HUES6 (cell line): Measurements from ENCODE around the gene ZBED3.
"Not testable (repeated sequence)": the region's sequence is repeated elsewhere in the genome, so short reads cannot be mapped to it uniquely, and the experiment has no call there.

Experiments
- H3K27ac ChIP-seq: 2 replicates; pipeline ENCODE4 v1.7.0; 2013; ENCODE audit warnings: low read depth, mild to moderate bottlenecking, low read length, inconsistent platforms
- H3K27me3 ChIP-seq: 2 replicates; pipeline ENCODE4 v1.6.1; 2013; ENCODE audit warnings: low read length; ENCODE audit not compliant: control insufficient read depth, insufficient read depth
- H3K36me3 ChIP-seq: 2 replicates; pipeline ENCODE4 v1.6.1; 2013; ENCODE audit warnings: low read length; ENCODE audit not compliant: control insufficient read depth, insufficient read depth
- H3K4me1 ChIP-seq: 2 replicates; pipeline ENCODE4 v1.6.1; 2013; ENCODE audit warnings: low read length; ENCODE audit not compliant: control insufficient read depth, insufficient read depth
- H3K4me3 ChIP-seq: 2 replicates; pipeline ENCODE4 v1.5.1; 2013; ENCODE audit warnings: low read depth, low read length
- H3K9ac ChIP-seq: one replicate; pipeline ENCODE4 v1.6.1; 2013; ENCODE audit warnings: mild to moderate bottlenecking, low read length
- H3K9me3 ChIP-seq: 2 replicates; pipeline ENCODE4 v1.6.1; 2013; ENCODE audit warnings: low read depth, low read length; ENCODE audit not compliant: control insufficient read depth, insufficient read depth

ZBED3 gene

DNA sequence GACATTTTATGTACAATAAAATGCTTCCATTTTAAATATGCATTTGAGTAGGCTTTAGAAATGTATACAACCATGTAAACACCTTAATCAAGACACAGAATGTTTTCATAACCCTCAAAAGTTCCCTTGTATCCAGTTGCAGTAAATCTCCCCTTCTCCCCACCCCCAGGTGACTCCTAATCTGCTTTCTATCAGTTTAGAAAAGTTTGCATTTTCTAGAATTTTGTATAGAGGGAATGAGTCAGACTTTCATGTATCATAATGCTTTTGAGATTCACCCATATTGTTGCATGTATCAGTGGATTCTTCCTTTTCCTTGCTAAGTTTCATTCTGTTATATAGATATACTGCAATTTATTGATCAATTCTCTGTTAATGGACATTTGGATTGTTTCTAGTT, 17.7 kb upstream of the ZBED3 start:
- Histone ChIP-seq H3K4me1 (no peaks in the 10 kb centered on the region), H3K27me3 (no peaks in the 10 kb centered on the region), H3K9ac (no peak overlapping the region), H3K36me3 (no peaks in the 10 kb centered on the region), H3K9me3 (no peaks in the 10 kb centered on the region), H3K4me3 (no peak overlapping the region), H3K27ac (no peak overlapping the region)

DNA sequence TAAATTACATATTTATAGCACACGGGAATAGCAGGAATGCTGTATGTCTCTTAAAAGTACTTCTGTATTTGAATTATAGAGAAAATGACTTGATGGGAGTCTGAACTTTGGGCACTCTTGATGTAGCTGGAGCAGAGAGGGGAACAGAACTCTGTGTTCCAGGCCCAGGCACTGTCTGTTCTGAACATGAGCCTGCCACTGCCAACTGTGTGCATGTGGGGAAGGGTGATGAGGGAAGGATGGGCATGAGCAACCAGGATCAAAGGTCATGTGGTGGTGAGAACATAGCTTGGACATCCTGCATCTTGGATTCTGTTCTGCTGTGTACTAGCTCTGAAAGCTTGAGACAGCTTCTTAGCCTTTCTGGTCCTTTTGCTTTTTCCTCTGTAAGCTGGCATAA, 16.4 kb upstream of the ZBED3 start:
- no peaks in the 10 kb centered on the region for H3K9me3 ChIP-seq
- H3K27ac ChIP-seq = no peak overlapping the region
- no peaks in the 10 kb centered on the region for H3K4me1 ChIP-seq
- no peaks in the 10 kb centered on the region for H3K27me3 ChIP-seq
- H3K9ac ChIP-seq = no peak overlapping the region
- H3K36me3 ChIP-seq = no peaks in the 10 kb centered on the region
- H3K4me3 ChIP-seq = no peak overlapping the region

DNA sequence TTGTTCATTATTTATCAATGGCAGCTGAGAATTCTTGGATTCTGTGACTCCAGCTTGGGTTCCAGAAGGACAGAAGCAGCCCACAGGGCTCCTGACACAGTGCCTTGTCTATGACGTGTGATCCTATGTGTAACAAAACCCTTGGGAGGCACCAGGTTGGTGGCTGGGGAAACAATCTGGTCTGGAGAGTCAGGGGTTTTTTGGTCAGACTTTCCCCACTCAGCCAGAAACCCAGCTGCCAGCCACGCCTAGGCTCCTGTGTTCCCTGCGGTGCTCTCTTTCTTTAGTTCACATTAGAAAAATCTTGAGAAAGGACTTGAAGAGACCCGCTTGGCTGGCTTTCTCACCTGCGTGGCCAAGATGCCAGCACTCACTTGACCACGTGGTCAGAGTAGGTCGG, 15.5 kb upstream of the ZBED3 start:
- no peaks in the 10 kb centered on the region for H3K4me1 ChIP-seq
- H3K4me3 ChIP-seq = no peak overlapping the region
- no peaks in the 10 kb centered on the region for H3K36me3 ChIP-seq
- no peak overlapping the region for H3K9ac ChIP-seq
- H3K27me3 ChIP-seq = no peaks in the 10 kb centered on the region
- H3K27ac ChIP-seq = no peak overlapping the region
- no peaks in the 10 kb centered on the region for H3K9me3 ChIP-seq

DNA sequence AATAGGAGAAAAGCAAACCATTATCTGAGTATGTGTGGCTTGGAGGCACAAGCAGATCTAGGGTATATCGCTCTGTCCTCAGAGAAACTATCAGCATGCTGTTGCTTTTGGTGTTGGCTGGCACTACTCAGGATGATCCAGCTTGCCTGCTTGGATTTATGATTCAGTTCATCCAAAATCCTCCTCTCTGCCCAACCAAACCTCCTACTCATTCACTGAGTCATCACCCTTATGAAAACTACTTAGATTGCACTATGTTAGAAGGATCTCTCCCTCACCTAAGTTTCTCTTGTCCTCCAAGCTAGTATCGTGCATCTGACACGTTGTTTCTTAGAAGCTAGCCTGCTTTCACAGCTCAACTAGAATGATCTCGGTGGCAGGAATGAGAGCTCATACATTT, 14.2 kb upstream of the ZBED3 start:
- Histone ChIP-seq H3K4me3 (no peak overlapping the region), H3K27ac (no peak overlapping the region), H3K9ac (no peak overlapping the region), H3K36me3 (no peaks in the 10 kb centered on the region), H3K4me1 (no peaks in the 10 kb centered on the region), H3K9me3 (no peaks in the 10 kb centered on the region), H3K27me3 (no peaks in the 10 kb centered on the region)

DNA sequence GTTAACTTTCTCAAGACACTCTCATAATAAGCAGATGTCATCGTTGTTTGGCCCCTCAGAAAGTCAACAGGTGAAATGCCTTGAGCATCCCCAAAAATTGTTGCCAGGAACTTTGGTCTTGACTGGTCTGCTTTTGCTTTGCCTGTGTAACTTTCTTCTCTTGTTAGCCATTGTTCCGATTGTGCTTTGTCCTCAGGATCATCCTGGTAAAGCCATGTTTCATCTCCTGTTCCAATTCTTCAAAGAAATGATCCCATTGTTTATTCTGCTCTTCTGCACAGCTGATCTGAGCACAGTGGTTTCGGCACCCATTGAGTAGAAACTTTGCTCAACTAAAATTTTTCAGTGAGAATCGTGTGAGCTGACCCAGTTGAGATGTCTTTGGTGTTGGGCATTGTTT, 8.1 kb upstream of the ZBED3 start:
- Histone ChIP-seq H3K9ac (no peak overlapping the region), H3K36me3 (no peaks in the 10 kb centered on the region; the same call in 1 of the 2 replicates), H3K4me1 (no peaks in the 10 kb centered on the region), H3K9me3 (no peaks in the 10 kb centered on the region), H3K27ac (no peak overlapping the region), H3K4me3 (no peak overlapping the region), H3K27me3 (no peaks in the 10 kb centered on the region)

DNA sequence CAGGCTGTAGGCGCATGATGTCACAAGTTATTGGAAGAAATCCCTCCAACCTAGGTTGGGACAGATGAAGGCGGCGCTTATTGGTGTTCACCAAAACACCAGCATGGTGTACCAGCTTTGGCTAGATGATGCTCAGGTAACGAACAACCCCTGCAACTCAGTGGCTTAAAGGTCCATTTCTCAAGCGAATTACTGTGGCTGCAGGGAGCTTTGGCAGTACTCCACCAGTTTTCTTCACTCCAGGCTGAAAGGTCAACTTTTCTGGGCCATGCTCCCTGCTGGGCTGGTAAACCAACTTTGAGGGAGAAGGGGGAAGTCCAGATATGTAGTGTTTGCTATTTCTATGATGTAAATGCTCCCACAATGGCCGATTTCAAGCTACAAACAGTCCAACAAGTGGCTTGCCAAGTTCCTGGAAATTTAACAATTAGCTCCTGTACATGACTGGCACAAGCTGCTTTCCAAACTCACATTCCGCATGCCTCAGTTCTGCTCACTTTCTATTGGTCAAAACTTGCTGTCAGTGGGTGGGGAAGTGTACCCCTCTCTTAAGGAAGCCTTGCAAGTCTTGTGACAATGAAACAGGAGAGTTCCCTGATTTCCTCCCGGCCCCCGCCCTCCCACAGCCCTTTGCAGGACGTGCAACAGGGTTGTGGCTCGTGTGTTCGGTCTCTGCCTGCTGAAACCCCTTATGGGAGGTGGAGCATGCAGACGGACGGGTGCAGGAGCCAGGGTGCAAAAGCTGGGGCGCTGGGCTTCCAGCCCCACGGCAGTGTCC, 588 bp upstream of the ZBED3 start:
- no peaks in the 10 kb centered on the region for H3K9me3 ChIP-seq
- peak overlapping the region; percentile 96 for H3K9ac ChIP-seq
- peak overlapping the region; percentile 73; the same call in 1 of the 2 replicates for H3K27ac ChIP-seq
- no peaks in the 10 kb centered on the region; the same call in 1 of the 2 replicates for H3K36me3 ChIP-seq
- peaks cover 16% of the 10 kb centered on the region for H3K4me1 ChIP-seq
- H3K4me3 ChIP-seq = peak overlapping the region; percentile 85
- no peaks in the 10 kb centered on the region for H3K27me3 ChIP-seq

DNA sequence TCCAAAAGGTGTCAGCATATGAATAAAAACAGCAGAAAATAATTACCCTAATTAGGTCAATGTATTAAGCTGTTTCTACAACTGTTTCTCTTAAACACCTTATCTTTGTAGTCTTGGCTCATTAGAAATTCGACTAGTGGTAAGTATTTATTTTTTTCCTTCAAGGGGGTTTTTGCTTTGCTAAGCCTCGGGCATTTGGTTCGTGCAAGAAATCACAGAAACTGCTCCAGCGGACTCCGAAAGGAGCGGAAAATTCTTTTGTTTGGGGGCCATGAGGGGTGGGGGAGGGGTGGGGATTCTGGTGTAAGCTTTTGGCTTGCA, 757 bp downstream of the ZBED3 start:
- Histone ChIP-seq H3K9me3 (no peaks in the 10 kb centered on the region), H3K9ac (peak overlapping the region; percentile 96), H3K27me3 (no peaks in the 10 kb centered on the region), H3K4me1 (peaks cover 16% of the 10 kb centered on the region), H3K4me3 (peak overlapping the region; percentile 85), H3K36me3 (no peaks in the 10 kb centered on the region), H3K27ac (peak overlapping the region; percentile 73)

DNA sequence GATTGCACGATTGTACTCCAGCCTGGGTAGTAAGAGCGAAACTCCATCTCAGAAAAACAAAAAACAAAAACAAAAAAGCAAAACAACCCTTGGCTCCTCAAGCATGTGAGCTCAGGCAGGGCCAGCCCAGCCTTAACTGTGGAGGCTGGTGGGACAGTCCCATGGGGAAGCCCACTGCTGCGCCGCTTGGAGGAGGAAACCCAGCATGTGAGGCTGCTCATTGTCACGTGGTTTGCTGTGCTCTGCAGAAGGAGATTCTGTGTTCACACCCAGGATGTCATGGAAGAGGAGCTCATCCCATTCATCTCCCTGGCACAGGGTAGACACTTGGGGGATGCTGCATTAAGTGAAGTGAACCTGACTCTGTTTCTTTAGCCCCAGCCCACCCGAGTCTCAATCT, 4.0 kb downstream of the ZBED3 start:
- H3K27ac ChIP-seq = no peak overlapping the region
- H3K27me3 ChIP-seq = peaks cover 2% of the 10 kb centered on the region; the same call in 1 of the 2 replicates
- peaks cover 17% of the 10 kb centered on the region for H3K4me1 ChIP-seq
- no peaks in the 10 kb centered on the region for H3K9me3 ChIP-seq
- no peak overlapping the region for H3K9ac ChIP-seq
- no peak overlapping the region for H3K4me3 ChIP-seq
- H3K36me3 ChIP-seq = no peaks in the 10 kb centered on the region

DNA sequence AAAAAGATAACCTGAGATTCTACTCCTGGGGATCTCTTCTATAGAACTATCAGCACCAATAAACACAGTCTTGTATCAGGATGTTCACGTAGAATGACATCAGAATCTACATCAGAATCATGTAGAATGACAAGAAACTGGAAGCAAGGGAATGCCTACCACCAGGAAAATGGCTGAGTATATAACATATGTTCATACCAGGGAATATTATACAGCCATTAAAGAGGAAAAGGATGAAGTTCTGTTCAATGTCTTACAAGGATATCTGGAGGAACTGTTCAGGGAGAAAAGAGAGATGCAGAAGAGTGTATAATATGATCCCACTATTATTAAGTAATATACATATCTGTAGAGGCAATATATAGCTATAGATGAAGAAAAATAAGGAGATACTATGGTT, 4.8 kb downstream of the ZBED3 start:
- Histone ChIP-seq H3K4me1 (peaks cover 13% of the 10 kb centered on the region), H3K9me3 (no peaks in the 10 kb centered on the region), H3K36me3 (no peaks in the 10 kb centered on the region), H3K9ac (no peak overlapping the region), H3K27ac (no peak overlapping the region), H3K27me3 (peaks cover 6% of the 10 kb centered on the region; the same call in 1 of the 2 replicates), H3K4me3 (no peak overlapping the region)

DNA sequence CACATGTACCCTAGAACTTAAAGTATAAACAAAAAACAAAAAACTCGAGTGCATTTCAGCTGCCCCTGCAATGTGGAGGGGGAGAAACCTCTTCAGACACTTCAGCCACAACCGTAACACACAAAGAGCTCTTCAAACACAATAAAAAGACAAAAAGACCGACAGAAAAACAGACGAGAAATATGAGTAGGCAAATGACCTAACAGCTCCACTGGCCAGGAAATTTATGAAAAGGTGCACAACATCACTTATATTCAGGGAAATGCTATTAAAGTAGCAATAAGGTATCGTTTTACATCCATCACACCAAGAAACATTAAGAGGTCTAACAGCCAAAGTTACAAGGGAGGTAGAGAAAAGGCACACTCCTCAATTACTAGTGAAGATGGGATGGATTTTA, 6.2 kb downstream of the ZBED3 start:
- no peak overlapping the region for H3K9ac ChIP-seq
- H3K4me3 ChIP-seq = no peak overlapping the region
- peaks cover 13% of the 10 kb centered on the region for H3K4me1 ChIP-seq
- H3K27me3 ChIP-seq = peaks cover 15% of the 10 kb centered on the region; the same call in 1 of the 2 replicates
- H3K36me3 ChIP-seq = no peaks in the 10 kb centered on the region
- H3K27ac ChIP-seq = no peak overlapping the region
- no peaks in the 10 kb centered on the region for H3K9me3 ChIP-seq

DNA sequence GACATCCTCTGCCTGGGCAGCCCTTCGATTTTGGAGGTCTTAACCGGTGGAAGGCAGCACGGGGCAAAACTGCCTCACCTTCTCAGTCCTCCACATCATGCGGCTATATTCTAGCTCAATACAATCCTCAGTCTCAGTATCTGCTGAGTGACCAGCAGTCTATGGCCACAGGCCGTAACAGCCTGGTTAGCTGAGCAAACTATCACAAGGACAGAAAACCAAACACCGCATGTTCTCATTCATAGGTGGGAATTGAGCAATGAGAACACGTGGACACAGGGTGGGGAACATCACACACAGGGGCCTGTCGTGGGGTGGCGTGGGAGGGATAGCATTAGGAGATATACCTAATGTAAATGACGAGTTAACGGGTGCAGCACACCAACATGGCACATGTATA, 6.6 kb downstream of the ZBED3 start:
- H3K9me3 ChIP-seq, H3K4me3 ChIP-seq, H3K9ac ChIP-seq, H3K36me3 ChIP-seq, H3K27ac ChIP-seq: not testable (repeated sequence)
- H3K4me1 ChIP-seq = peaks cover 10% of the 10 kb centered on the region; the same call in 1 of the 2 replicates
- H3K27me3 ChIP-seq = peaks cover 15% of the 10 kb centered on the region; the same call in 1 of the 2 replicates
